Measurements from ENCODE around the gene TLL2. TPM values are rescaled to one million over a fixed set of nuclear protein-coding genes. Genes with fewer than 3 reads are reported as not detected.

TLL2 gene
- total and polyA plus RNA-seq, 9 donors = 0.53 to 1.8 (median 1.1) TPM

DNA sequence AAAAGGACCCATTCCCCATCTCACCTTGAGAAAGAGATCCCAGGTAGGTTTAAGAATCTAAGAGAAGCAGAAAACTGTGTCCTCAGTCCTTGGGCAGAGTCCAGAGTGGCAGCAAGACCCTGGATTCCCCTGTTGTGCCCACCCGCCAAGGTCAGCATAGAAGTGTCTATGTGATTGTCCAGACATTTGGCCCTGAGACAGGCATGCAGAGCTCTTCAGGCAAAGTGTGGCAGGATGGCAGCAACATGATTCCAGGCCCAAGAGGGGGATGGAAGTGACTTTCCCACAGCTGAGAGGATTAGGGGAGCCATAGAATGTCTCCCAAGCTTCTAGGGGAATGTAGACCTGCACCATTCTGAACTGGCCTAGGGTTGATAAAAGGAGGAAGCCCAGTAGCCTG lies 115.8 kb downstream of the TLL2 start:
- Histone ChIP-seq H3K4me1 (ENCODE audit: control insufficient read depth, insufficient read depth, low read length) (peaks cover 21% of the 10 kb centered on the region), H3K27ac (ENCODE audit: low read length) (no peak overlapping the region)
- WGBS (ENCODE audit: insufficient coverage) = 100% methylated on average over 1 of the region's 1 CpG

DNA sequence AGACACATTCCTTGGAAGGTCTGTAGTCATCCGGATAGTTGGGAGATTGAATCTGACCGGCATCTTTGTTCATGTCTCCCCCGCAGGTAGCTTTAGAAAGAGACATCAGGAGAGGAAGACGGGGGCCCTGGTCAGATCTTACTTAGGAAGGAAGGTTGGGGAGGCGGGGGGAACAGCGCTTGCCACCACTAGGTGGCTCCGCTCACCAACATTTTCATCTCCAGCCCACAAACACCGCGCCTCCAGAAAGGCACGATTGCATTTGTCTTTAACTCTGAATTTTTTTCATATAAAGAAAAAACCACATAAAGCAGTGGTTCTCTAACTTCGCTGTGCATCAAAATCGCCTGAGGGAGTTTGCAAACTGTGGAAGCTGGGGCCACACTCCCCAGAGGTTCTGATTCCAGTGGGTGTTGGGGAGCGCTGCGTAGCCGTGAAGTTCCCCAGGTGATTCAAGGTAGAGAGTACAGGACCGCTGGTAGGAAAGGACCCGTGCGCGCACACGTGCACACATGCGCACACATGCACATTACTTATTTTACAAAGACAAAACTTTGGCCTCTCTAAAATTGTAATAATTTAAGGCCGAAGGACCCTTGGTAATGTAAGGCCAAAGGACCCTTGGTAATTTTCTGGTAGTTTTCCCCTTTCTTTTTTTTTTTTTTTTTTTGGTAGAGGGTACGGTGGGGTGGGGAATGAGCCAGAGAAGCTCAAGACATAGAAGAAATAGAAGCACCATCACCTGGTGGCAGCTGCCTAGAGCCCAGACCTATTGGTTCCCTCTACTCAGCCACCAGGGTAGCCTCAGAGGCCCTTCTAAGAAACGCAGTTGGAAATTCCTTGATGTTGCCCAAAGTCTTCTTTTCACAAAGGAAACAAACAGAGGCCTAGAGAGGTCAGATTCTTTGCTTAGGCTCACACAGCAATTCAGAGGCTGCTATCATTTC lies 117.5 kb downstream of the TLL2 start:
- Histone ChIP-seq H3K4me3 (ENCODE audit: low read length) (no peak overlapping the region), H3K9me3 (replicated peaks; ENCODE audit: control insufficient read depth, low read depth, low read length) (no peaks in the 10 kb centered on the region), H3K36me3 (ENCODE audit: control insufficient read depth, insufficient read depth, low read length) (no peaks in the 10 kb centered on the region), H3K27me3 (ENCODE audit: control insufficient read depth, insufficient read depth, low read length) (peaks cover 54% of the 10 kb centered on the region), H3K4me1 (ENCODE audit: control insufficient read depth, insufficient read depth, low read length) (peaks cover 19% of the 10 kb centered on the region), H3K27ac (ENCODE audit: low read length) (no peak overlapping the region)
- WGBS (ENCODE audit: insufficient coverage) = 12% methylated on average over 6 of the region's 24 CpGs
- peak; percentile 85 for DNase-seq

More for the DNA sequence above, 115.8 kb downstream of the TLL2 start:
- no peak overlapping the region for H3K4me3 ChIP-seq (ENCODE audit: low read length)
- no peaks in the 10 kb centered on the region for H3K36me3 ChIP-seq (ENCODE audit: control insufficient read depth, insufficient read depth, low read length)
- no peak for DNase-seq
- no peaks in the 10 kb centered on the region for H3K9me3 ChIP-seq (replicated peaks; ENCODE audit: control insufficient read depth, low read depth, low read length)
- H3K27me3 ChIP-seq (ENCODE audit: control insufficient read depth, insufficient read depth, low read length) = peaks cover 60% of the 10 kb centered on the region

GRCh38 chr10:96390460-96390864 lies 123.3 kb downstream of the TLL2 start:
- H3K36me3 ChIP-seq (ENCODE audit: control insufficient read depth, insufficient read depth, low read length) = no peaks in the 10 kb centered on the region
- DNase-seq = peak; percentile 71
- WGBS (ENCODE audit: insufficient coverage) = 82% methylated on average over 5 of the region's 7 CpGs
- H3K27ac ChIP-seq (ENCODE audit: low read length) = no peak overlapping the region
- peaks cover 6% of the 10 kb centered on the region for H3K4me1 ChIP-seq (ENCODE audit: control insufficient read depth, insufficient read depth, low read length)
- peaks cover 53% of the 10 kb centered on the region for H3K27me3 ChIP-seq (ENCODE audit: control insufficient read depth, insufficient read depth, low read length)
- H3K4me3 ChIP-seq (ENCODE audit: low read length) = no peak overlapping the region
- no peaks in the 10 kb centered on the region for H3K9me3 ChIP-seq (replicated peaks; ENCODE audit: control insufficient read depth, low read depth, low read length)

GRCh38 chr10:96389785-96390184 lies 123.9 kb downstream of the TLL2 start:
- 79% methylated on average over 5 of the region's 5 CpGs for WGBS (ENCODE audit: insufficient coverage)
- no peak overlapping the region for H3K27ac ChIP-seq (ENCODE audit: low read length)

DNA sequence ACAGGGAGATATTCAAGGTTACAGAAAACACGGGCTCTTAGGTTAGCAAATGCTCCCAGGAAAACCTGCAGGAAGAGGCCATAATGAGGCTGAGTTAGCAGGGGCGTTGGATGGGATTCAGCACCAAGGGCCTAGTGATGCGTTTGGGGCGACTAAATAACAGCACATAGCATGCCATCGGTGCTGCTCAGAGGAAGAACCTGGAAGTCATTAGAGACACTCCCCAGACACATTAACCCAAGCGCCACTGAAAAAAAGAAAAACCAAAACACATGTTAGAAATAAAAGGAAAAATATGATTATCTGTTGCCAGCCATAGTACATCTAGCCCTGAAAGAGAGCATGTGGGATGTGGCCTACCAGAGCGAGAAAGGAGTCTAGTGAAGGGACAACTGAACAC lies 126.1 kb downstream of the TLL2 start:
- no peak for DNase-seq

More at GRCh38 chr10:96389785-96390184, 123.9 kb downstream of the TLL2 start:
- Histone ChIP-seq H3K27me3 (ENCODE audit: control insufficient read depth, insufficient read depth, low read length) (peaks cover 49% of the 10 kb centered on the region), H3K4me3 (ENCODE audit: low read length) (no peak overlapping the region), H3K4me1 (ENCODE audit: control insufficient read depth, insufficient read depth, low read length) (peaks cover 6% of the 10 kb centered on the region), H3K36me3 (ENCODE audit: control insufficient read depth, insufficient read depth, low read length) (no peaks in the 10 kb centered on the region), H3K9me3 (replicated peaks; ENCODE audit: control insufficient read depth, low read depth, low read length) (no peaks in the 10 kb centered on the region)
- no peak for DNase-seq

DNA sequence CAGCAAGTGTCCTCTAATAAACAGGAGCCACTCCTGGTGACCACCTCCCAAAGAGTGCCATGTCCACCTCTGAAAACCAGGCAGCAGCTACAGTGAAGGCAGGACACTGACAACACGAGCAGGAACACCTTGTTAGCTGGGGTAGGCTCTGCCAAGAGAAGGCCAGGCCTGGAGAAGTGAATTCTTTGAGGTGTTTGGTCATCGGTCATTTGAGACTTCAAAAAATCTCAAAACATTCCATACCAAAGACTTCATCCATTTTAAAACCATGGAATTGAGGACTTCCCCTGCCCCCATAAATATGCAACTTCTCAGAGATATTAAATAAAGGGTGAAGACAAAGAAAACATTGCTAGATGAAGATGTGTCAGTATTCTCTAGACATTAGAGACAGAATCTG lies 126.6 kb downstream of the TLL2 start:
- no CpG with 5 or more reads among the region's 2 CpGs for WGBS (ENCODE audit: insufficient coverage)
- no peak overlapping the region for H3K27ac ChIP-seq (ENCODE audit: low read length)
- no peak for DNase-seq
- H3K4me1 ChIP-seq (ENCODE audit: control insufficient read depth, insufficient read depth, low read length) = peaks cover 6% of the 10 kb centered on the region
- H3K36me3 ChIP-seq (ENCODE audit: control insufficient read depth, insufficient read depth, low read length) = no peaks in the 10 kb centered on the region
- H3K4me3 ChIP-seq (ENCODE audit: low read length) = no peak overlapping the region
- H3K9me3 ChIP-seq (replicated peaks; ENCODE audit: control insufficient read depth, low read depth, low read length) = no peaks in the 10 kb centered on the region
- H3K27me3 ChIP-seq (ENCODE audit: control insufficient read depth, insufficient read depth, low read length) = peaks cover 40% of the 10 kb centered on the region

More for the DNA sequence above, 126.1 kb downstream of the TLL2 start:
- Histone ChIP-seq H3K4me3 (ENCODE audit: low read length) (no peak overlapping the region), H3K27me3 (ENCODE audit: control insufficient read depth, insufficient read depth, low read length) (peaks cover 40% of the 10 kb centered on the region), H3K4me1 (ENCODE audit: control insufficient read depth, insufficient read depth, low read length) (peaks cover 6% of the 10 kb centered on the region), H3K9me3 (replicated peaks; ENCODE audit: control insufficient read depth, low read depth, low read length) (no peaks in the 10 kb centered on the region), H3K27ac (ENCODE audit: low read length) (no peak overlapping the region), H3K36me3 (ENCODE audit: control insufficient read depth, insufficient read depth, low read length) (no peaks in the 10 kb centered on the region)
- 8% methylated on average over 2 of the region's 7 CpGs for WGBS (ENCODE audit: insufficient coverage)

GRCh38 chr10:96384506-96384905 lies 129.2 kb downstream of the TLL2 start:
- Histone ChIP-seq H3K9me3 (replicated peaks; ENCODE audit: control insufficient read depth, low read depth, low read length) (no peaks in the 10 kb centered on the region), H3K4me1 (ENCODE audit: control insufficient read depth, insufficient read depth, low read length) (no peaks in the 10 kb centered on the region), H3K36me3 (ENCODE audit: control insufficient read depth, insufficient read depth, low read length) (no peaks in the 10 kb centered on the region), H3K4me3 (ENCODE audit: low read length) (no peak overlapping the region), H3K27me3 (ENCODE audit: control insufficient read depth, insufficient read depth, low read length) (peaks cover 34% of the 10 kb centered on the region), H3K27ac (ENCODE audit: low read length) (no peak overlapping the region)
- WGBS (ENCODE audit: insufficient coverage) = 72% methylated on average over 20 of the region's 25 CpGs
- no peak for DNase-seq

DNA sequence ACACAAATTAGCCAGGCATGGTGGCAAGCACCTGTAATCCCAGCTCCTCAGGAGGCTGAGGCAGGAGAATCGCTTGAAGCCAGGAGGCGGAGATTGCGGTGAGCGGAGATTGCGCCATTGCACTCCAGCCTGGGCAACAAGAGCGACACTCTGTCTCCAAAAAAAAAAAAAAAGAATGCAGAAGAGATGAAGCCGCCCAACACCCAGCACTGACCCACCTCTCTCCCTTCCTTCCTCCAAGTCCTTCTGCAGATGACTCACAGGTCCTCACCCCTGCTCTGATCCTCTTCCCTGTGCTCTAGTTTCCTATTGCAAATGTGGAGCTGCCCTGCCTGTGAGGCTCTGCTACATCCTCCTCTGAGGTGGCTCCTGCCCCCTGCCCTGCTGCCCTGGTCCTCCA lies 132.9 kb downstream of the TLL2 start:
- no peak overlapping the region for H3K4me3 ChIP-seq (ENCODE audit: low read length)
- peaks cover 4% of the 10 kb centered on the region for H3K4me1 ChIP-seq (ENCODE audit: control insufficient read depth, insufficient read depth, low read length)
- no CpG with 5 or more reads among the region's 7 CpGs for WGBS (ENCODE audit: insufficient coverage)
- H3K27me3 ChIP-seq (ENCODE audit: control insufficient read depth, insufficient read depth, low read length) = peaks cover 24% of the 10 kb centered on the region
- H3K27ac ChIP-seq (ENCODE audit: low read length) = no peak overlapping the region
- no peak for DNase-seq
- no peaks in the 10 kb centered on the region for H3K36me3 ChIP-seq (ENCODE audit: control insufficient read depth, insufficient read depth, low read length)
- no peaks in the 10 kb centered on the region for H3K9me3 ChIP-seq (replicated peaks; ENCODE audit: control insufficient read depth, low read depth, low read length)

- Histone ChIP-seq H3K4me3 (ENCODE audit: low read length) (no peak overlapping the region), H3K27me3 (ENCODE audit: control insufficient read depth, insufficient read depth, low read length) (peaks cover 18% of the 10 kb centered on the region), H3K4me1 (ENCODE audit: control insufficient read depth, insufficient read depth, low read length) (peaks cover 7% of the 10 kb centered on the region), H3K36me3 (ENCODE audit: control insufficient read depth, insufficient read depth, low read length) (no peaks in the 10 kb centered on the region), H3K27ac (ENCODE audit: low read length) (no peak overlapping the region), H3K9me3 (replicated peaks; ENCODE audit: control insufficient read depth, low read depth, low read length) (no peaks in the 10 kb centered on the region)
- DNase-seq = no peak
- WGBS (ENCODE audit: insufficient coverage) = 82% methylated on average over 6 of the region's 8 CpGs
Observed at GRCh38 chr10:96379758-96380157, 134.0 kb downstream of the TLL2 start.

- DNase-seq = no peak
- no peak overlapping the region for H3K27ac ChIP-seq (ENCODE audit: low read length)
- peaks cover 24% of the 10 kb centered on the region for H3K27me3 ChIP-seq (ENCODE audit: control insufficient read depth, insufficient read depth, low read length)
- peaks cover 7% of the 10 kb centered on the region for H3K4me1 ChIP-seq (ENCODE audit: control insufficient read depth, insufficient read depth, low read length)
- H3K4me3 ChIP-seq (ENCODE audit: low read length) = no peak overlapping the region
- 84% methylated on average over 15 of the region's 15 CpGs for WGBS (ENCODE audit: insufficient coverage)
- H3K9me3 ChIP-seq (replicated peaks; ENCODE audit: control insufficient read depth, low read depth, low read length) = no peaks in the 10 kb centered on the region
- H3K36me3 ChIP-seq (ENCODE audit: control insufficient read depth, insufficient read depth, low read length) = no peaks in the 10 kb centered on the region
Observed at GRCh38 chr10:96378741-96379140, 135.0 kb downstream of the TLL2 start.

Measured in muscle of leg (tissue), 11 donors.